HL-60/S4 (cell line): ENCODE data around the gene ZBTB32.

Experiments
- in situ Hi-C: fragments of 300-500 bp; cut with MboI; formaldehyde crosslinking; loops from 2 replicates; pipeline ENCODE4 v1.14.3; 2022; ENCODE audit warnings: low sequenced_read_pairs

ZBTB32 gene

DNA sequence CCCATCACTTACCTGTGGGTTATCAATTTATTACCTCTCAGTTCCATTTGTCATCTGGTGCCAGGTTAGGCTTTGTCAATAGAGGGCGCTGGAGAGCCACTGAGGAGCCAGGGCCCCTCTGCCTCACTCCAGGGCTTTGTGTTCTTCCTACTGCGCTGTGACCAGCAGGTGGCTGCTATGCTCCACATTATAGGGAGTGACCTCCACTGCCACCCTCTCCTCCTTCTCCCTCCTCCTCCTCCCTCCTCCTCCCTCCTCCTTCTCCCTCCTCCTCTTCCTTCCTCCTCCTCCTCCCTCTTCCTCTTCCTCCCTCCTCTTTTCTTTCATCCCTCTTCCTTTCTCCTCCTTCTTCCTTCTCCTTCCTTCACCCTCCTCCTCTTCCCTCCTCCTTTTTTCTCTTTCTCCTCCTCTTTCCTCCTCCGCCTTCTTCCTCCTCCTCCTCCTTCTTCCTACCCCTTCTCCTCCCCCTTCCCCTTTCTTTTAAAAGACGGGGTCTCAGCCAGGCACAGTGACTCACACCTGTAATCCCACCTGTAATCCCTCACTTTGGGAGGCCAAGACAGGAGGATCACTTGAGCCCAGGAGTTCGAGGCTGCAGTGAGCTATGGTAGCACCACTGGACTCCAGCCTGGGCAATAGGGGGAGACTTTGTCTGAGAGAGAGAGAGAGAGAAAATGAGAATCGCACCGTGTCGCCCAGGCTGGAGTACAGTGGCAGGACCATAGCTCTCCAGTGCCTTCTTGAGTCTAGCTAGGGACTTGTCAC, 10.3 kb upstream of the ZBTB32 start:
- in situ Hi-C loops, result no loop called here

DNA sequence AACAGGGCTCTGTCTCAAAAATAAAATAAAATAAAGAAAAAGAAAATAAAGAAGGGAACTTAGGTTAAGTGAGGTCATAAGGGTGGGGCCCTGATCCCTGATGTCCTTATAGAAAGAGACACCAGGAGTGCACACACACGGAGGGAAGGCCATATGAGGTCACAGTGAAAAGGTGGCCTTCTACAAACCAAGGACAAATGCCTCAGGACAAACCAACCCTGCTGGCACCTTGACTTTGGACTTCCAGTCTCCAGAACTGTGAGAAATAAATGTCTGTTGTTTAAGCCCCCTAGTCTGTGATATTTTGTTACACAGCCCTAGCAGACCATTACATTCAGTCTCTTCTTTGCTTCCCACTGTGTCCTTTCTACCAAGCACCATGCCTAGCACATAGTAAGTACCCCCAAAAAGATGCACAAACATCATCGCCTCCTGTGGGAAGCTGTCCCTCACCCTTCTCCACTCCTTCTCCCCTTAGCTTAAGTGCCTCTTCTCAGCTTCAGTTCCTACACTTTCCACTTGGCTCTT, 8.4 kb upstream of the ZBTB32 start:
- in situ Hi-C loops, result no loop called here

DNA sequence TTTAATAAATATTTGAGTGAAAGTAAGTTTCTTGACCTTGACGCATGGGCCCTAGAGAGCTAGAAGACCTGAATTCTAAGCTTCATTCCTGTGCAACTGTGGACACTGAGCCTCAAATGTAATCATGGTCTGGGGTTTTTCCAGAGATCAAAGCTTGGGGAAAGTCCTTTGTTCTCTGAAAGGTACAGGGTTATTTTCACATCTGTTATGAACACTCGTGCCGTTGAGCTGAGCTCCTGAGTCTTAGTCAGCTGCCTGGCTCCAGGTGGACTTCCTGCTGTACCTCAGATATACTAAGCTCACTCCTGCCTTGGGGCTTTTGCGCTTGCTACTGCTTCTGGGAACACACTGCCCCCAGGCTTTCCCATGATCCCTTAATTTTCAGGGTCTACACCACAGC, 7.5 kb upstream of the ZBTB32 start:
- in situ Hi-C loops, result no loop called here

DNA sequence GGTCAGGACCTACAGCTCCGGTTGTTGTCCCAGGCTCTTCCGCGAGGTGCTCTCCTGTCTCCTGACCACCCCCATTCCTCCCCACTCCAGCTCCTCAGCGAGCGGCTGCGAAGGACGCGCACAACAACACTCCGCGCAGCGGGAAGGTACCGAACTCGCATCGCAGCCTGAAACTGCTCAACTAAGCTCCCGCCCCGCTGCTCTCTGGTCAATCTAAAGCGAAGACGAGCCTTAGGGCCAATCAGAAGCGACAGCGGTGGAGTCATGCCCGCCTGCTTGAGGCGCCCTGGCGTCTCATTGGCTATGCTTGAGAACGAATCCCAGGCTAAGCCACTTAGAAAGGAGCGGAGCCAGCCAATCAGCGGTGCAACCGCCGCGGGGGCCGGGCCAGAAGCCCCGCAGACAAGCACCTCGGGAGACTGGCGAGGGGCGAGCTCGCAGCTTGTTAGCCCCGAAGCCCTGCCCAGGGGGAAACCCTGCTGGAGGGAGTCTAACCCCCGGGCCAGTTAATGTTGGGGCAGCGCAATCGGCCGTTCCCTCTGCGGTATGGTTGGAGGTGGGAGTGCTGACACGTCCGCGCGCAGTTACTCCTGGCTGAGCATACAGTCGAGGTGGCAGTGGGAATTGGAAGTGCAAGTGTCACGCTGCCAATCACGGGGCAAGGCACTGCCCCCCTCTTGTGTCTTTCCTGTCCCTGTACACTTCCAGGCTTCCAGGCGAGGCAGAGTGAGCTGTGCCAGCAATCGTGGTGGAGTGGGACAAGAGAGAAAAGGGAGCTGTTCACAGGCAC, 1.9 kb upstream of the ZBTB32 start:
- in situ Hi-C loops, result no loop called here

DNA sequence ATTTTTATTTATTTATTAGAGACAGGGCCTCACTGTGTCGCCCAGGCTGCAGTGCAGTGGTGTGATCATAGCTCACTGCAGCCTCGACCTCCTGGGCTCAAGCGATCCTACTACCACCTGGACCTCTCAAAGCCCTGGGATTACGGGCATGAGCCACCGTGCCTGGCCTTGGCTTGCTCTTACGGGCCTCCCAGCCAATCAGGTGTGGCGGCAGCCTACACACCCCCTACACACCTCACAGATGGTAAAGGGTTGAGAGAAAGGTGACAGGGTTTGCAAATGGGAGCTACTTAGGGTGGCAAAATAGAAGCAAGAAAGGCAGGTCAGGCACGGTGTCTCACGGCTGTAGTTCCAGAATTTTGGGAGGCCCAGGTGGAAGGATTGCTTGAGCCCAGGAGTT, 1.0 kb upstream of the ZBTB32 start:
- in situ Hi-C loops, result no loop called here

DNA sequence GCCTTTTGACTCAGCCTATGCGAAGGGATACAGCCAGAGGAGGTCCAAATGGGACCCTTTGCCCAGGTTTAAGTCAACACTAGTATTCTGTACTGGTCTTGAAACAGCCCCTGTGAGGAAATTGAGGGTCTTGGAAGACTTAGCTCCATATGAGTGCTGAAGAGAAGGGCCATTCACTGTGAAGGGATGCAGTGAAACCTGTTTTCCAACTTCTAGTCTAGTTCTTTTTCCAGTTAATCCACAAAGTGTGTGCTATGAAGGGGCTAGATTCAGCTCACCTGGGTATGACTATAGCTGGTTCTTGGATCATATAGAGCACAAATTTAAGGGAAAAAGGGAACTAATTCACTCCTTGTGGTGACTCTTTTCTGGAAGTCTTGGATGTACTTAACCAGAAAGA, 4.0 kb downstream of the ZBTB32 start:
- in situ Hi-C loops, result no loop called here

DNA sequence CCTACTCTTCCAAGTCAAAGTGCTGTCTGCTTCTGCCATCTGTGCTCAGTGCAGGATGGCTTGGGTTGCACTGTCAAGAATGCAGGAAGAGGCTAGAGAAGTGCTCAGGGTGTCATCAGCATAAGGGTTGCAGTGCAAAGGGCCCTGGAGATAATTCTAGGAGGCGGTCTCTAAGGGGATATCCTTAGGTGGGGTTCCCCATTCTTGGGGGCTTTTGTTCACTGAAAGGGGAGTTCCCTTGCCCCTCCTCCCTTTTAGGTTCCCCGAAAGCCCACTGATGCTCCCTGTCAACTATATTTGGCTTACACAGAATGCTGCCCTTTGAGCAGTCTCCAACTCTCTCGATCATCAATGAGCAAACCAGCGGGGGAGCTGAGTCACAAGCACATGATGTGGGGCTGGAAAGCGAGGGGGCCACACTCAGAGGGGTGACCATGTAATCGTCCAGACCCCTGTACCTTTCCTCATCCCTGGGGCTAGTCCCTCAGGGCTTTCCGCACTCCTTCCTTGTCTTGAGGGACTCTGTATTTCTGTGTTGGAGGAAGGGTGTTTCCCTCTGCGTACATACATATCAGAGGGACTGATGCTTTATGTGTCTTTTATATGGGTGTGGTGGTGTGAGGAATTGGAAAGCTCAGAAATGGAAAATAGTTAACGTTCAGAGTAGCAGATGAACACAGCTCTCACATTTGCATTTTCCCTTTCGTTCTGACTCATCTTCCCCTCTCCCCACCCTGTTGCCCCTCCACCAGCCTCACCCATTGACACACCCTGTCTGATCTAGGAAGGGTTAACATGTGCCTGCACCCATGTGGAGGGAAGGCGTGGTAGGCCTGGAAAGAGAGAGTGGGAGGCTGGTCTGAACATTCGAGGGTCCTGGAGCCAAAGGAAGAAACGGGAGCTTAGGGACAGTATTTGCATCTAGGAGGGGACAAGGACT, 6.7 kb downstream of the ZBTB32 start:
- in situ Hi-C loops, result no loop called here

DNA sequence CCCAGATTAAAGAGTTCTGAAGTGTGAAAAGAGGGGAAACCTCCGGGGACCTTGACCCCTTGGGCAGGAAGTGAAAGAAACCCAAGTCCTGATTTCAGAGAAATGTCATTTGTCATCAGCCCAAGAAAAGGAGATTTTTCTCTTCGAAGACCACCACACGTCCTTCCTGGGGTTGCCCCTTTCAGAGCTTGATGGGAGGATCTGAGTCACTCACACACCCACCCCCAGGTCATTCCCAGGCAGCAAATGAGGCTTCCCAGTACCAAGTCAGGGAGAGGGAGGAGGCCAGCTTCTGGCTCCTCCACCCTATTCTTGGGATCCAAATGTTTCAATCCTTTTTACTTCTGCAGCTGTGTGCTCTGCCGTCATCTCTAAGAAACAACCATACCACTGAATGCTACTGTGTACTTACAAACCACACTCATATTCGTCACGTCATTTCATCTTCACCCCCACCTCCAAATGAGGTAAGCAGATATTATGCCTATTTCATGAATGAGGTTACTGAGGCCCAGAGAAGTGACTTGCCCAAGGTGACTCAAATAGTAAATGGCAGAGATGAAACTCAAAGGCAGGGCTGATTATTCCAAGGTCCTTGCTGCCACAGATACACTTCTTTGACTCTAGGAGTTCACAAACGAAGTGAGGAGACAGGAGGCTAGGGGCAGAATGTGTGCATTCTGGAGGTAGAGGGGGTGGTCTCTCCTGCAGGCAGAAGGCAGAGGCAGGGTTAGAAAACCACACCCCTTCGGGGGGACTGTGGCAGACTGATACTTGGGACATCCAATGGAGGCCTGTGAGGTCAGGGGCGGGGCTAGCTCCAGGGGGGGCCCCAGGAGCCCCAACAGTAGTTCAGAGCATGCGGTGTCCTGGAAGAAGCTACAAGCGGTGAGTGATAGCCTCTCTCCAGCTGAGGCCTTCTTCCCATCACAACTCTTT, 8.5 kb downstream of the ZBTB32 start:
- in situ Hi-C loops, result no loop called here

DNA sequence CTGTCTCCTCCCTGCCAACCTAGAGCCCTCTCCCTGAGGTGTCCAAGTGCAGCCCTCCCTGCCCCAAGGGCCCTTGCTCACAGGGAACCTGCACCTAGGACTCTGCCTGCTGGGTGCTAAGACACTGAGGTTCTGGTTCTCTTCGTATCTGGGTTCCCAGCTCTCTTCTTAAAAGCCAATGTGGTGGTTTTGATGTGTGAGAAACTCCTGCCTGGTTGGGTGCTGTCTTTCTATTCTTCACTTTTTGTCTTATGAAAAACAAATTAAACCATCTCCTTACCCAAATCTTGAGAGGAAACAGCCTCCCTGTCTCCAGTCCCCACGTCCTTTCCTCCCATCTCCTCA, 9.1 kb downstream of the ZBTB32 start:
- in situ Hi-C loops, result no loop called here

DNA sequence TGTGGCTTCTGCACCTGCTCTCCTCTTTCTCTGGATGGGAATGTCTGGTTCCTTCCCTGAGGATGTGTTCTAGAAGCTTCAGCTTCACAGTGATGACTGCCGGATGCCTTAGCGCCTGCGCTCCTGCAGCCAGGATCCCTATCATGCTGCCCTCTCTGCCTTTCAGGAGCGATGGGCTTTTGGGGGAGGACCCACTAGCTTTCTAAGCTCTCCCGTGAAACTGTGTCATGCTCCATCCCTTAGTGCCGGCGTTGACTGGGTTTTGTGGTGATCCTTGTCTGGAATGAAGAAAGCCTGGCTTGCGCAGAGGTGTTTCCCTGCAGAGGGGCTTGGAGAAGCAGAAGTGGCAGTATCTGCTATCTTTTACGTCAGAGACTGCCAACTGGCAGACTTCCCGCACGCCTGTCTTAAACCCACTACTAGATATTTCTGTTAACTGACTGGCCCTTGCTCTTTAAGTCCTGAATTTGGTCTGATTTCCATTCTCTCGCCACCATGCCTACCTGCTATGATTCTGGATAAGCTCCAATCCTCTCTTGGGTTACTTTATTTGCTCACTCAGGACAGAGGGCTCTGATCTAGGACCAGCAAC, 9.6 kb downstream of the ZBTB32 start:
- in situ Hi-C loops, result no loop called here

DNA sequence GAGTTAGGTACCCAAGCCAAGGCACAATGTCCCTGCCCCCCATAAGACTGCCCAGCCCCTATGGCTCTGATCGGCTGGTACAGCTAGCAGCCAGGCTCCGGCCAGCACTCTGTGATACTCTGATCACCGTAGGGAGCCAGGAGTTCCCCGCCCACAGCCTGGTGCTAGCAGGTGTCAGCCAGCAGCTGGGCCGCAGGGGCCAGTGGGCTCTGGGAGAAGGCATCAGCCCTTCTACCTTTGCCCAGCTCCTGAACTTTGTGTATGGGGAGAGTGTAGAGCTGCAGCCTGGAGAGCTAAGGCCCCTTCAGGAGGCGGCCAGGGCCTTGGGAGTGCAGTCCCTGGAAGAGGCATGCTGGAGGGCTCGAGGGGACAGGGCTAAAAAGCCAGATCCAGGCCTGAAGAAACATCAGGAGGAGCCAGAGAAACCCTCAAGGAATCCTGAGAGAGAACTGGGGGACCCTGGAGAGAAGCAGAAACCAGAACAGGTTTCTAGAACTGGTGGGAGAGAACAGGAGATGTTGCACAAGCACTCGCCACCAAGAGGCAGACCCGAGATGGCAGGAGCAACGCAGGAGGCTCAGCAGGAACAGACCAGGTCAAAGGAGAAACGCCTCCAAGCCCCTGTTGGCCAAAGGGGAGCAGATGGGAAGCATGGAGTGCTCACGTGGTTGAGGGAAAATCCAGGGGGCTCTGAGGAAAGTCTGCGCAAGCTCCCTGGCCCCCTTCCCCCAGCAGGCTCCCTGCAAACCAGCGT, 10.4 kb downstream of the ZBTB32 start:
- in situ Hi-C loops, result no loop called here

DNA sequence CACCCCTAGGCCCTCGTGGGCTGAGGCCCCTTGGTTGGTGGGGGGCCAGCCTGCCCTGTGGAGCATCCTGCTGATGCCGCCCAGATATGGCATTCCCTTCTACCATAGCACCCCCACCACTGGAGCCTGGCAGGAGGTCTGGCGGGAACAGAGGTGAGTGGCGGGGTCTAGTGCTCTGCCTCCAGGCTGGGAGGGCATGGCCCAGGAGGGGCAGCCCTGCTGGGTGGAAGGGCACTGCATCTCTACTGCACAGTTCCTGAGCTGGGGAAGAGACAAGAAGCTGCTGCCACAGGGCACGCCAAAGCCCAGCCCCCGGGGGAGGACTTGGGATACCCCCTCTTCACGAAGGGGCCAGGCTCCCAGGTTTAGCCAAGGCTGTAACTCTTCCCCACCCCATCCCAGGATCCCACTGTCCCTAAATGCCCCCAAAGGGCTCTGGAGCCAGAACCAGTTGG, 11.0 kb downstream of the ZBTB32 start:
- in situ Hi-C loops, result no loop called here

DNA sequence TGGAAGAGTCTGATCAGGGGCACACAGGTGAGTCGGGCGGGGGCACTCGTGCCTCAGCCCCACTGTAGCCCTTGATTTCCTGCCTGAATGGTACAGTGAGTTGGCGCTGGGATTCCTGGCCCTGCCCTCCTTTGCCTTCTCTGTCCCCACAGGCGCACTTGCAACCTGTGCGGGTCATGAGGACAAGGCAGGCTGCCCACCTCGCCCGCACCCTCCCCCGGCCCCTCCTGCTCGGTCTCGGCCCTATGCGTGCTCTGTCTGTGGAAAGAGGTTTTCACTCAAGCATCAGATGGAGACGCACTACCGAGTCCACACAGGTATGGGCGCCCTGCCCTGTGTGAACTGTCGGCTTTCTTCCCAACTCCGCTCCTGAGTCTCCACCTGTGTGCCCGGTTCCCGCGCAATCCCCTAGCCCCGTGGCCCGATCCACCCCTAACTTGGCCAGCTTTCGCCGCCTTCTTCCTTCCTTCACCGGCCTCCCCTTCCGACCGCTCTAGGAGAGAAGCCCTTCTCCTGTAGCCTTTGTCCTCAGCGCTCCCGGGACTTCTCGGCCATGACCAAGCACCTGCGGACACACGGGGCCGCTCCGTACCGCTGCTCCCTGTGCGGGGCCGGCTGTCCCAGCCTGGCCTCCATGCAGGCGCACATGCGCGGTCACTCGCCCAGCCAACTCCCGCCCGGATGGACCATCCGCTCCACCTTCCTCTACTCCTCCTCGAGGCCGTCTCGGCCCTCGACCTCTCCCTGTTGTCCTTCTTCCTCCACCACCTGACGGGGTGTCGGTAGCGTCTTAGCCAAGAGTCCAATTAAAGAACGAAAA, 11.8 kb downstream of the ZBTB32 start:
- in situ Hi-C loops, result no loop called here

DNA sequence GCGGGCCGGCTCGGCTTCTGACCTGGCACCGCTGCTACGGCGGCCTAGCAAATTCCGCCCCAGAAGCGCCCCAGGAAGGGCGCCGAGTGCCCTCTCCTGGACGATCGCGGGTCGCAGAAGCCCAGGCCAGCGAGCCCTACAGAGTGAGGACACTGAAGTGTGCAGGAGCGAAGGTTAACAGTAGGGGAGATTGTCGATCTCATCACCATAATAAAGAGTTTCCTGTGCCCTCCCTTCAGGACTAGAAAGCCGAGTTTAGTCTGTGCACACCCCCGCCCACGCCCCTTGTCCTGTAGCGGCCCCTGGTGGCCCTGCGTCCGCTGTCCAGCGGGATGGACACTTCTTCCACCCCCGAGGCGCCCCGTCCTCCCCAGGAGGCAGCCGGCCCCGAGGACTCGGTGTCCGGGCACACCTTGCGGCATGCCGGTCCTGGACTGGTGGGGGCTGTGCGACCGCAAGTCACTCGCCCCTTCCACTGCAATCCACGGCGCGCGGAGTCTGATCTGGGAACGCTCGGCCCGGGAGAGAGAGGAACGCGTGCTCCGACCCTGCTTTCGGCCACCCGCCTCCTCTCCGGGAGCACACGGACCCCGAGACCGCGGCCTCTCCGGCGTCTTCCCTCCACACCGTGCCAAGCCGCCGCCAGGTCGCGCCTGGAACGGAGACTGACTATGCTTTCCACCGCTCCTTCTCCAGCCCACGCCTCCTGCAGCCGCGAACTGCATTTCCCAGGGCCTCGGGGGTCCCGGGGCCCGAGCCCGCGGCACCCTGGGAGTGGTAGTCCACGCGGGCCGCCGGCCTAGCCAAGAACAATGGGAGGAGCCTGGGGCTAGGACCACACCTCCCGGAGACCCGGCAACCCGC, 12.7 kb downstream of the ZBTB32 start:
- in situ Hi-C loops, result no loop called here

DNA sequence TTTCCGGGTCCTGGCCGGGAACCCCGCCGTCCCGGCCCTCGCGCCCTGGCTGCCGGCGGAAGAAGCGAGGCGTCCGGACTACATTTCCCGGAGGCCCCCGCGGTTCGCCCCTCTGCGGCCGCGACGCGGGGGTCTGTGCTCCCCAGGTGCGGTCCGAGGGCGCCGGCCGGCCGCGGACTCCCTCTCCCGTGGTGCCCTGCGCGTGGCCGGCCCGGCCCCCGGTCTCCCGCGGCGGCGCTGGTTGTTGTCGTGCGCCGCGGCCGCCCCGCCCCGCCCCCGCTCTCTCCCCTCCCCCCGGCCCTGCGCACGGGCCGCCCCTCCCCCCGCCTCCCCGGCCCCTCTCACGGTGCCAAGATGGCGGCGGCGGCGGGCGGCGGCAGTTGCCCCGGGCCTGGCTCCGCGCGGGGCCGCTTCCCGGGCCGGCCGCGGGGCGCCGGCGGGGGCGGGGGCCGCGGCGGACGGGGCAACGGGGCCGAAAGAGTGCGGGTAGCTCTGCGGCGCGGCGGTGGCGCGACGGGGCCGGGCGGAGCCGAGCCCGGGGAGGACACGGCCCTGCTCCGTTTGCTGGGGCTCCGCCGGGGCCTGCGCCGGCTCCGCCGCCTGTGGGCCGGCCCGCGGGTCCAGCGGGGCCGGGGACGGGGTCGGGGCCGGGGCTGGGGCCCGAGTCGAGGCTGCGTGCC, 13.4 kb downstream of the ZBTB32 start, which contains the start of gene KMT2B:
TSS of gene KMT2B (plus strand) at position 339 of the 680 bp plus-strand sequence. CDS start at position 355, 16 bp downstream.
- in situ Hi-C loops, result no loop called here

DNA sequence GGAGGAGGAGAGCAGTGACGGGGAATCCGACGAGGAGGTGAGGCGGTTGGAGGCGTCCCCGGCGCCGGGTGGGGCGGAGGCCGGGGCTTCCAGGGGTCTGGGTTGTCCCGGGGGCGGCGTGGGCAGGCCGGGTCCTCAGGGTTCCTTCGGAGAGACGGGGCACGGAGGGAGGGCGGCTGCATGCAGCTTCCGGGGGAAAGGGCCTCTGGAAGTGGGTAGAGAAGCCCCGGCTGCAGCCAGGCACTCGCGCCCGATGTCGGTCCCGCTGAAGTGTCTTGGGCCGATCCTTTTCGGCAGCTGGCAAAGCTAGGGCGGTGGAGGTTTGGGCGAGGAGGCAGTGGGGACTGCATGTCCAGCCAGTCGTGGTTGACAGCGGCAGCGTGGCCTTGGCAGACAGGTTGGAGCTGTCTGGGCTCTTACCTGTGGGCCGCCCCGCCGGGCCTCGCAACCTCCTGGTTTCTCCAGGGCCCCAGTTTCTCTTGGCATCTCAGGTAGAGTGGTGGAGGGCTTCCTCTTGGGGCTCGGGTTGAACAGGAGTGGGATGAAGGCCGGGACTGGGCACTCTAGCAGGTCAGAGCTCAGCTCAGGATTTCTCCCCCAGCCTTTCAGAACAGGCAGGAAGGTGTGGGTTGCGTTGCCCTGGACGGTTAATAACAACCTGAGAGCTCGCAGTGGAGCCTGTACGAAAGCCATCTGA, 14.1 kb downstream of the ZBTB32 start:
- in situ Hi-C loops, result no loop called here
